Activated CD4-positive, alpha-beta T cell treated with anti-CD3 and anti-CD28 coated beads for 24 hours (primary cell): ENCODE data around the gene FXYD6.
"Not testable (repeated sequence)": the region's sequence is repeated elsewhere in the genome, so short reads cannot be mapped to it uniquely, and the experiment has no call there.

Experiments used
- DNase-seq, 2 donors: peaks; one replicate each; pipeline ENCODE4 v3.0.0-alpha.2; 2020; ENCODE audit warnings: low read depth in 2 of 2

Gene FXYD6

DNA sequence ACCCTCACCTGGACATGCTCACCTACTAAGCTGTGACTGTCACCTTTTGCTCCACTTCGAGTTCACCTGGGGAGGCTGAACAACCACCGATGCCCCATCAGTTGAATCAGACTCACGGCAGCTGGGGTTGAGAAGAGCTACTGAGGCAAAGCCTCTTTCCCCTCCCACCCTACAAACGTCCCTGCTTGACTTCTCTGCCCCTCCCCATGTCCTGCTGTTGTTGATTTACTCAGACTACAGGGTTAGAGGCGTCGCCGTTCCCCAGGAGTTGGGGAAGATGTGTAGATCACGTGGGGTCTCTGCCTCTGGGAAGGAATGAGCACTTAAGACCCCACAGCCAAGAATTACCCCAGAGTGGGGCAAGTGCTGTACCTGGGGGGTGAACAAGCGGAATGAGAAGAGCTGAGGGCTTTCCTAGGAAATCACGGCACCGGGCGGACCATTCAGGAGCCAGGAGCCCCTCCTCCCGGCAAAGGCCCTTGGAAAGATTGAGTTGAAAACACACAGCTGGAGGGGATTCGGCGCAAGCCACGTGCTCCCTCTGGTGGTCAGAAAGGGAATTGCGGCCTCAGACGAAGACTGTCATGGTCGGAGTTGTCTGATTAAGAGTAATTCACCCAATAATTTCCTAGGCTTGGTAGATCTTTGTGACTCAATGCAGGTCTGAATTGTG lies 59.0 kb downstream of the FXYD6 start:
- DNase-seq = peak; percentile 85 to 90

DNA sequence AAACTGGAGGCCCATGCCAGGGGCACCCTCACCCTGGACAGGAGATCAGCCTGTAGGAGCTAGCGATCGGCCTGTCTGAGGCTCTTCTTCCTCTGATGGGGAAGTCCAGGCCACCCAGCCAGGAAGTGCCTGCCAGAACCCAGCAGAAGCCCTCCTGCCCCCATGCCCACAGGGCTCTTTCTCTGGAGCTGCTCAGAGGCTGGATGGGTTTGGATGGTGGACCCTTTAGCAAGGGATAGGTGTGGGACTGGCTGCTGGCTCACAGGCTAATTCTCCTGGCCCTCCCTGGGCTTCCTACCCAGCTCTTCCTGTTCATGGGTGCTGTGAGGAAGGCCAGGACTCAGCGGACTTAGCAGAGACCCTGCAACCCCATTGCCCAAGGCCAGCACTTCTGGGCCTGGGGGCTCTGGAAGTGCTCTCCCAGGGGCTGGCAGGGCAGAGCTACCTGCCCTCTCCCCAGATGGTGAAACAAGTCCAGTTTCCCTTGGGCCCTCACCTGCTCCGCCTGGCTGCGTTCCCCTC lies 59.6 kb downstream of the FXYD6 start:
- no peak for DNase-seq

DNA sequence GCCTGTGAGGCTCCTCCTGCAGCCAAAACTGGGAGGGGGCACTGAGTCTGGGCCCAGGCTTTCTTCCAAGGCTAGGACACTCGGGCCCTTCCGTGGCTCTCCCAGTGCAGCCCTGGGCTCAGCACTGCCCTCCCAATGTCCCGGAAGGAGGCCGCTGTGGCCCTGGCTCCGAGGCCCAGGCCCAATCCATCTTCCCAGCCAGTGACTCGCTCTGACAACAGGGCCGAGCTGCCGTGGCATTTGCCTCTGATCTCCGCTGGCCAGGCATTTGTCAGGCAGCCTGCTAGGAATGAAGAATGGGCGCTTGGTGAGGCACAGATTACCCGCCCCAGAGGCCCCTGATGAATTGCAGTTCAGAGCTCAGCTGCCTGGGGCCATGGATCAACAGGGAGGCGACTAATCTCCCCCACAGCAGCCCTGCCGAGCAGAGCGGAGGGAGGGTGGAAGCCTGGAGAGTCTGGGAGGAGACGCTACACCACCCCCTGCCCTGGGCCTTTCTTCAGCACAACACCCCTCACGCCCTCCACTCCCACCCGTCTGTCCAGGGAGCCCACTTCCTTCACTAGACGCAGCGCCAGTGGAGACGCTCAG lies 60.2 kb downstream of the FXYD6 start:
- DNase-seq = no peak

DNA sequence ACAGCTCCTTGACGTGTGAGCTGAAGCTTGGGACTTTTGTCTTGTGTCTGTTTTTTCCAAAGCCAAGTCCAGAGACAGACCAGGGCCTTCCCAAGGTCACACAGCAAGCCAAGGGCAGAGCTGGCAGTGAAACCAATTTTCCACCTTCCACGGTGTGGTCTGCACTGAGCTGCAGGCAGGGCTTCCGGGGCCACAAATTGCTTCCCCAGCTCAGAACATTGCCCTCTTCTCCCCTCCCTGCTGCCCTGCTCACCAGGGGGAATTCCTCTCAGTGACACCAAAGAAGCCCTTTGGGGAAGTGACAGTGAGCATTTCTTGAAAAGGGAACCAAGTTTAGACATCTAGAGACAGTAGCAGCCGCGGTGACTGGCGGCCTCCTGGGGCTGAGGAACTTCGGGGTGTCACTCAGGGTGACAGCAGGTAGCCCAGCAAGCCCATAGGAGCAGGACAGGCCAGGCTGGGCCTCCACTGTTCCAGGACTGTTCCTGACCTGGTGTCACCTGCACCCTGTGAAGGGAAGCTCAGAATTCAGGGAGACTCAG lies 61.1 kb downstream of the FXYD6 start:
- DNase-seq = peak in 1 of 2 donors; percentile 40

DNA sequence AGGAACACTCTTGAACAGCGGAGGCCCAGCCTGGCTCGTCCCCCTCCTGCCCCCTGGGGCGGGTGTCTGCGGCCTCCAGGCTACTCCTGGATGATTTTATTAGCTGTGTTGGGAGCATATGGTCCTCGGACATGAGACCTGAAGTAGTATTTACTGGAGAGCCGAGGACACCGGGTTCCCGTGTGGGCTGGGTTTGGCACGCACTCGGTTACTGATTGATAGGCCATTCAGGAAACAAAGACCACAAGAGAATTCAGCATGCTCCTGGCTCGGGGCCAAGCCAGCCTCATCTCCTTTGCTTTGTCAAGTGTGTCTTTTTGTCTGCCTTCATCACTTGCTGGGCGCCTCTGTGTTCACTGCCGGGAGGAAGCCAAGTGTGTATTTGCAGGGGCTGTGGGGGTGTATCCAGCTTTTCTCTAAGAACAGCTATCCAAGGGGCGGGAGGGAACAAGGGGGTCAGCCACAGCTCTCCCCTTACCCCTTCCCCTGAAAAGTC lies 61.6 kb downstream of the FXYD6 start:
- peak; percentile 35 to 68 for DNase-seq

DNA sequence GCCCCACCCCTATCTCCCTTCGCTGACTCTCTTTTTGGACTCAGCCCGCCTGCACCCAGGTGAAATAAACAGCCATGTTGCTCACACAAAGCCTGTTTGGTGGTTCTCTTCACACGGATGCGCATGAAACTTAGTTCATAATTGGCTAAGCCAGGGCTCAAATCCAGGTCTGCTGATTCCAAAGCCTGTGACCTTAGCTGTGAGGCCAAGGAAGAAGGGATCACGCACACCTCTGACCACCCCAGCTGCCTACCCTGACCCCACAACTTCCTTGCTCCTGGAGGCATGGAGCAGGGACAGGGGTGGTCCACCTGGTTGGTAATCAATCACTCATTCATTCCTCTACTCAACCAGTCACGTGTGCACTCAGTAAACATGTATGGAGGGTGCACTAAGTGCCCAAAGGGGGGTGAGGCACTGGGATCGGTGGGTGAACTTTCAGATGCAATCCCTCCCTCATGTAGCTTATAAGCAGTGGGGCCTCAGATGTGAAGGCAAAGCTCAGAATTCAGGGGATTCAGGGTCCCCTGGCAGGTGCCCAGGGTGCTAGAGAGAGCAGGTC lies 62.2 kb downstream of the FXYD6 start:
- no peak for DNase-seq

DNA sequence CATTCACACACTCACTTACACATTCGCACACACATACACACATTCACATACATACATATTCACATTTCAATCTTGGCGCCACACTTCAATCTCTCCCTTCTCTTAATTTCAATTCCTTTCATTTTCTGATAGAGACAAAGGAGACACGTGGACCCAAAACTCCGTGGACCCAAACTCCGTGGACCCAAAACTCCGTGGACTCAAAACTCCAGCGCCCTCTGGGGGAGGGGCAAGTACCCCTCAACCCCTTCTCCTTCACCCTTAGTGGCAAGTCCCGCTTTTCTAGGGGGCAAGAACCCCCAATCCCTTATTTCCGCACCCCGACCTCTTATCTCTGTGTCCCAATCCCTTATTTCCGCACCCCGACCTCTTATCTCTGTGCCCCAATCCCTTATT lies 66.4 kb downstream of the FXYD6 start:
- not testable (repeated sequence) for DNase-seq

DNA sequence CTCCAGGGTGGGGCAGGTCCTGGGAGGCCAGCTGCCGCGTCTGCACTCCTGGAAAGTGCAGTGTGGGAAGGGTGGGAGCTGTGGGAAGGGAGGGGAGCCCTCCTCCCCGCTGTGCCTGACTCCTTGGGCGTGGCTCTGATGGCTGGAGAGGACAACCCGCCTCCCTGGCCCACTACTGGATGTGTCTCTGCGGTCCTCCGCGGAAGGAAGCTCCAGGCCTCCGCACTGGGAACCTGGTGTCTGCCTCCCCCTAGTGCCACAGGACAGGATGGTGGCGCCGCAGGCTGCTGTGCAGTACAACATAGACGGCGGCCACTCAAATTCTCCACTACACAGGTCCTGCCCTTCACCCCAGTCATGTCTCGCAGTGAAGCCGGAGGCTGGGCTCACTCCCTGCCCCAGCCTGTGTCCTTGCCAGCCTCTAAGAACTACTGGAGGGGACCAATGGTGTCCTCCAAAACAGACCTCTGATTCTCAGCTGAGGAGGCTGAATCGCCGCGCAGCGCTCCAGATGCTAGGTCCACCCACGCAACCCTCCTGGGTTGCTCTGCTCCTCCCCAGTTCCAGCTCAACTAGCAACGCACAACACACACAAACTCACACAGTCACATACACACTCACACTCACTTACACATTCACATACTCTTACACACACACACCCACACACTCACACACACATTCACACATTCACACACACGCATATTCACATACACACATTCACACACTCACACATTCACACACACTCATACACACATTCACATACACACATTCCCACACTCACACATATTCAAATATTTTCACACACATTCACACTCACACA lies 67.0 kb downstream of the FXYD6 start:
- peak in 1 of 2 donors; percentile 44 for DNase-seq

DNA sequence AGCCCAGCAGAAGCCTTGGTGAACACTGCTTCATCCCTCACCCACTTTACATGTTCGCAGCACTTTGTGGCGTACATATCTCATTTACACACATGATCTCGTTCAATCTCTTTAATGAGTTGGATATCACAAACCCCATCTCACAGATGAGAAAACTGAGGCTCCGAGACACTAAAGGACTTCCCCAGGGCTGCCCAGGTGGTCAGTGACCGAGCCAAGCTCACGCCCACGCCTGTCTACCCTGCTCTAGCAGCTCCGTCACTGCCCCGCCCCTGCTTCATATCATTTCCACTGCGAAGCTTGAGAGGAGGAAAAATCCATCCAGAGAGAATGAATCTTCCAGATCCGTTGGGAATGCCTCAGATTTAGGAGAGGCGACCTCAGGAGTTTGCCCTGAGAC lies 67.7 kb downstream of the FXYD6 start:
- DNase-seq = no peak

DNA sequence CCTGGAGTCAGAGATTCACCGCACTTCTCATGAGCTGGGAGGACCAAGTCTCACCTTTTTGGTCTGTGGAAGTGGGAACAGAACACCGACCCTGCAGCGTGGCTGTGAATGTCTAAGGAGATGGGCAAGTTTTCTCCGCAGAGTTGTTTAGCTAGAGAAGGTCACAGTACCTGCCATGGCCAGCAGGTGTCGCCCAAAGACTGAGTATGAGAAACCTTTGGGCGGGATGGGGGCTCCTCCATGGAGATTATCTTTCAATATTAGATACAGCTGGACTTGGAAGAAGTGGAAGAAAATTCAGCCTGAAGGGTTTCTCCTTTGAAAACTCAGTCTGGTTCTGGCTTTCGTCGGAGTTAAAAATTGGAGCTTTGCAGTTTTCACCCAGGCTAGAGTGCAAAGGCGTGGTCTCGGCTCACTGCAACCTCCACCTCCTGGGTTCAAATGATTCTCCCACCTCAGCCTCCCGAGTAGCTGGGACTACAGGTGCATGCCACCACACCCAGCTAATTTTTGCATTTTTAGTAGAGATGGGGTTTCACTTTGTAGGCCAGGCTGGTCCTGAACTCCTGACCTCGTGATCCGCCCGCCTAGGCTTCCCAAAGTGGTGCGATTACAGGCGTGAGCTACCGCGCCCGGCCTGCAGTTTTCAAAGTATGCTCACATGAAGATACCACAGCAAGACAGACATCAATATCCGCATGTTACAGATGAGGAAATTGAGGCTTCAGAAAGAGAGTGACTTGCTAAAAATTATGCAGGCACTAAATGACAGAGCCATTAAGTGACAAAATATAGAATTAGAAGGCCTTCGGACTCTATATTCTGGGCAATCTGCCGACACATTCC lies 68.8 kb downstream of the FXYD6 start:
- DNase-seq = peak; percentile 50 to 79

DNA sequence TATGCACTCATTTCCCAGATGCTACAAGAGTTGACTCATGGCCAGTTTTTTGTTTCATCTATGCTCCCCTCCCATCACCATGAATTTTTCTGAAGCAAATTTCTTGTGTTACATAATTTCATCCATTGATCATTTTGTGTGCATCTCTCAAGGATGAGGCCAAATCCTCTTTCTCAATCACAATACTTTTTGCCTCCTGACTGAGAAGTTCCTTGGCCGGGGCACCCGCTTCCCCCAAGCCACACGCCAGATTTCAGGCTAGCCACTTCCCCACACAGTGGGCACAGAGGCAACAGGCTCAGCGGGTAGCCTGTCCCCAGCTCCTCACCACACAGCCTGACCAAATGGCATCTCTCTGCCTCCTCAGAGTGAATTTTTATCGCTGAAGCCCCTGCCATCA lies 69.6 kb downstream of the FXYD6 start:
- no peak for DNase-seq

DNA sequence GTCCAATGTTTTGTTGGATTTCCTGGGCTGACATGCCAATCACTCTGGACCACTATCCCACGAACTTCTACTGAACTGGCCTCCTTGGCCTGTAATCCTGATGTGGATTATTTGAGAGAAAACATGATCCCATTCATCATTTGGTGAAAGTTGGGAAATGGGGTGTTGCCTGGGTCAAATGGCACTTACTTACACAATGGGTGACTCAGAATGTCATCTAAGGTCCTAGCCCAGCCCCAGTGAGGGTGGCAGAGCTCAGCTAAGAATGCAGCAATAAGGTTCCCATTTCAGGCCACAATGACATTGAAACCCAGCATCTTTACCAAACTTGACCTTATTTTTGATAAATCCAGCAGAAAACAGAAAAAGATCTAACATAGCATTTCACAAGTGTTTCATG lies 71.4 kb downstream of the FXYD6 start:
- no peak for DNase-seq

DNA sequence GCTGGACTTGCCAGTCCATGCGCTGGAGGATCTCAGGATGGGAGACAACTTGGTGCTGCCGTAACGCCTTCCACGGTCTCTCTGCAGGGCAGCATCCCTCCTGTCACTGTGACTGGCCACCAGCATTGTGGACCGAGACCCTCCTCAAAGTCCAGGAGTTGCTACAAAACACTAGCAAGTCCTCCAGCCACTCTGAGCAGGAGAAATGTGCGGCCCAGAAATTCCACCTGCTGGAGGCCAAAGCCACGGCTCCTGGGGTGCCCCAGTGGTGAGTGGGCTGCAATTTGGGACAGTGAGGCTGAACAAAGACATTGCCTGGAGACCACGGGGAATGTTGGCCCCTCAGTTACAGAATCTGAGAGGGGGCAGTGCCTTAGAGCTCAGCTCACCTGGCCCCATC lies 72.6 kb downstream of the FXYD6 start:
- no peak for DNase-seq

DNA sequence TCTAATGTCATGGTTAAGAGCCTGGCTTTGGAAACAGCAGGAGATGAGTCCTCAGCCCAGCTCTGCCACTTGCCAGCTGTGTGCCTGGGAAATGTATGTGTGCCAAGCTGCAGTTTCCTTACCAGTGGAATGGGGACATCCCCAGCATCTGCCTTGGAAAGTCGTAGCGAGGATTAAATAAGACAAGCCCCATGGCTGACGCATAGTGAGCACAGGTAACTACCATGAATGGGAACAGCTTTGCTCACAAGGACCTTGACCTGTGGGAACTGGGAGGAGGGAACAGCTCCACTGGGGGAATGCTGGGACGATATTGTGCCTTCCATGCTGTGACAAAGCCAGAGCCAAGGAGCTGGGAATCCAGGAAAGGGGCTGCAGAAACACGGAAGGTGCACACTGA lies 76.8 kb downstream of the FXYD6 start:
- no peak for DNase-seq

DNA sequence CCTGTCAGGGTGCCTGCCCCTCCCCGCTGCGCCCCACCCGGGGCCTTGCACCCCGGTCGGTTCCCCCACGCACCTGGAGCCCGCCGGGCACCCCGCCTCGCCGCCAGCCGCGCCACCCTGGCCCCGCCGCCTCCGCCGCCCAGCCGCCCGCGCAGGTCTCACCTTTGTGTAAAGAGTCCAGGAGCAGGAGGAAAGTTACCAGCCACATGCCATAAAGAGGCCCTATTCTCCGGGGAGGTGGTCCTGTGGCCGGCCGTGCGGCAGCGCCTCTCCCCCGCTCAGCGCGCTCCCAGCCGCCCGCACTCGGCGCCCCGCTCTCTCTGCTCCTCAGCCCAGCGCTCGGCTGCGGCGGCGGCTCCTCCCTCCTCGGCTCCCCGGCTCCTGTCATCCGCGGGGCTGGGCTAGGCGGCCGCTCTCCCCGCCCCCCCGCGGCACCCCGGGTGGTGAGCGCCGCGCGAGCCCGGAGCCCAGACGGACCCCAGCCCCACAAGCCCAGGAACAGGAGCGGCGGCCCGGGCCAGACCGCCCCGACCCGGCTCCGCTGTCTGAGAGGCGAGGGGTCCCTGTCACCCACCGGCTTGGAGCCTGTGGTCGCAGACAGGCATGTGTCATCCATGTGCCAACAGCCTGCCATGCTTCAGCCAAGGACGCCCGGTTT lies 79.5 kb downstream of the FXYD6 start, which contains the start of gene DSCAML1:
DSCAML1 (minus strand) TSS at position 345 of the 658 bp plus-strand sequence; CDS start at position 208, 137 bp downstream.
- no peak for DNase-seq

DNA sequence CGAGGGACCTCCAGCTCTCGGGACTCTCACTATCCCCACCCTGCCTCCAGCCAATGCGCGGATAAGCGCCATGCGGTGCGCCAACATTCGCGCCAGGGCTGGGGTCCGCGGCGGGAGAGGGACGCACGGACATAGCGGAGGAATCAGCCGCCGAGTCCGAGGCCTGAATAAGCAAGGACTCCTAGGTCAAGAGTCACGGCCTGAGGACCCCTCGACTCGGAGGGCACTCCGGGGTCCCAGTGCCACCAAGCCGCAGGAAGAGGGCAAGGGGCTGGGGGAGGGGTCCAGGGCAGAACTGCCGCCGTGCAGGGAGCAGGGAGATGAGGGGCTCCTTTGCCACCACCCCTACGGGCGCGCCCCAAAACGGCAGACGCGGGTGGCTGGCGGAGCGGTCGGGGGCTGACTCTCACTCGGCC lies 80.0 kb downstream of the FXYD6 start:
- no peak for DNase-seq

DNA sequence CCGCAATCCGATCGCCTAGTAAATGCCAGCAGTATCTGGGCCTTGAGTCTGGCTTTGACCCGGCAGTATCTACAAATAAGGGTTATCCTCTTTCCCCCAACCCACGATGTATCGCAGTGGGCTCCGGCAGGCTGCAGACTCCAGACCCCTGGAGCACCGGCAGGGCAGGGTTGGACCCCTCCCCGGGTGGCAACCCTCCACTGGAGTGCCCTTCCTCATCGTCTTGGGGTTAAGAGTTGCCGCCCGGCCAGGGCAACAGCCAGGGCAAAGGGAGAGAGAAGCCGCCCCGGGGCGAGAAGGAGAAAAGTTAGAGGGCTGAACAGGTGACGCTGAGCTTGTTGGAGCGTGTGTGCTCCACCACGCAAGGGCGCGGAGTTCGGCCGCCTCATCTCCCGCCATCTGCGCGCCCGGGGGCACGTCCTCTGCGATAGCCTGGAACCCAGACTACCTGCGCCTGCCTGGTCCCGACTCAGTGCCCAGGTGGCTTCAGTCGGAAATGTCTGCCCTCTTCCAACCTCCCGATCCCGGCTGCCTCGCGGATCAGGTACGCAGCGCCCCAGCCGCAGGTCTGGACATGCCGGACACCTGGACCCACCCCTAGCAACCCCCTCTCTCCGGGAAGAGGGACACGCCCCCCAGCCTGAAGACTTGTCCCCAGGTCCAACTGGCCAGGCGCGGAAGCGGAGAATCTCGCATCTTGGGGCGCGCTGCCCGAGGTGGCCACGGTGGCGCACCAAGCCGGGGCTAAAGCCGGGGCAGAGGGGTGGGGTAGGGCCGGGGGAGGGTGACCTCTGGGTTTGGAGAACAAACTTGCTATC lies 80.6 kb downstream of the FXYD6 start:
- no peak for DNase-seq

DNA sequence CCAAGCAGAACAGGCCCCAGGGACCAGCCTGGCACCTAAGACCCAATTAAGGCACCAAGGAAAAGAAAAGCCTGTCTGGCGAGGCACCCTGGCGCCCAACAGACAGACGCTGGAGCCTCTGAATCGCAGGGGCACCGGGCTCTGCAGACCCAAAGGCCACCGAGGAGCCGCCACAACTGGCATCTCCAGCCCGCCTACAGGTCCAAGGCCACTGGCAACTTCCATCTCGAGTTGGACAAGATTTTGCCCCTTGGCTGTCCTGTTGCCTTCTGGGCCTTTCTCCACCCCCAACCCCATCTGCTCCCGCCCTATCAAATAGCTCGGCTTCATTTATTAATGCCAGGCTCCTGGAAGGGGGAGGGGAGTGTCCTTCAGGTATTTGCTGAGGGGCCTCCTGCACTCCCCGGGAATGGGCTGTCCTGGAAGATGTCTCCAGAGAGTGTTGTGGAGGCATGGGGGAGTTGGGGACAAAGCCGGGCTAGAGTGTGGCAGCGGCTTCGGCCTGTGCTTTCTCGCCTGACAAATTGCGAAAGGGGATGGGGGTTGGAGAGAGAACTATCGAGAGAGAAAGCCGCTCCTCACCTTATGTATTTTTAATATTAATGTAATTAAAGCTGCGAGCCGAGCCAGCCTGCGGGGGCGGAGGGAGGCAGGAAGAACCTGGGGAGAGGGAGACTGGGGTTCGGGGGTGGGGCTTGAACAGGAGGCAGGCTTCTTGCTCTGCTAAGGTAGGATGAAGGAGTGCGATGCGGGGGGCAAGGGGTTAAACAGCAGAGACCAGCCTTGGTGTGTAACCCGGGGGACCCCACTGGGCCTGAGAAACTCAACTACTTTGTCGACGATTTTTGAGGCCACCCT lies 81.5 kb downstream of the FXYD6 start:
- no peak for DNase-seq
